Measurements from ENCODE around the gene TMED5.

DNA sequence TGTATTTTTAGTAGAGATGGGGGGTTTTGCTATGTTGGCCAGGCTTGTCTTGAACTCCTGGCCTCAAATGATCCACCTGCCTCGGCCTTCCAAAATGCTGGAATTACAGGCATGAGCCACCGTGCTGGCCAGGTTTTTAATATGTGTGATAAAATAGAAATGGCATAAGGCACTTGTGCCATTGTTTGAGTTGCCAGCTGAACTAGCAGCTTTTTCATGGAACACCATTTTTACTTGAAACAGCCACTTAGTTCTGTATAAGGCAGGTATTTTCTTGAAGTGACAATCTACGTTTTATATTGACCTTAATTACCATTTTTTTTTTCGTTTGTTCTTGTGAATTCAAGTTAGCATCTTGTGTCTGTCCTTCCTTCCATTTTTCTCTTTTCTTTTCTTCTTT, 72.8 kb downstream of the TMED5 start:
- TF ChIP-seq POLR2A (IDR thresholded peaks at IDR 0.05) (no peak), CTCF (IDR thresholded peaks at IDR 0.05) (no peak), POLR2AphosphoS5 (IDR thresholded peaks at IDR 0.05; ENCODE audit: insufficient read depth in 1 of 2, low read depth in 1 of 2) (no peak)

All from vagina (tissue), 2 donors.